HG03095 (cell line): Measurements from ENCODE around the gene KLK7.
"Not testable (repeated sequence)": the region's sequence is repeated elsewhere in the genome, so short reads cannot be mapped to it uniquely, and the experiment has no call there.

Experiments
- ATAC-seq: cut with Tn5 transposase; IDR thresholded peaks from one replicate; pipeline ENCODE4 v1.9.1; 2021; ENCODE audit warnings: moderate library complexity; ENCODE audit not compliant: unreplicated experiment

Gene KLK7

GRCh38 chr19:51012661-51013190, 29.0 kb upstream of the KLK7 start:
- no peak for ATAC-seq

- ATAC-seq, result no peak
Observed at GRCh38 chr19:51010066-51010795, 26.5 kb upstream of the KLK7 start.

GRCh38 chr19:51009061-51009891, 25.6 kb upstream of the KLK7 start:
- no peak for ATAC-seq

- no peak for ATAC-seq
Observed at GRCh38 chr19:51007488-51007887, 23.8 kb upstream of the KLK7 start.

- no peak for ATAC-seq
Observed at GRCh38 chr19:51006406-51006805, 22.7 kb upstream of the KLK7 start.

- no peak for ATAC-seq
Observed at GRCh38 chr19:51005248-51005647, 21.5 kb upstream of the KLK7 start.

- no peak for ATAC-seq
Observed at GRCh38 chr19:51003316-51003715, 19.6 kb upstream of the KLK7 start.

- no peak for ATAC-seq
Observed at GRCh38 chr19:51002542-51003311, 19.0 kb upstream of the KLK7 start.

- ATAC-seq, result no peak
Observed at GRCh38 chr19:51002089-51002532, 18.4 kb upstream of the KLK7 start.

- no peak for ATAC-seq
Observed at GRCh38 chr19:51001515-51001914, 17.8 kb upstream of the KLK7 start, which contains the start of gene KLK8. Gene KLK8, minus strand, starts transcription at chr19:51001604. Its CDS starts 437 bp downstream, at chr19:51001167.

- no peak for ATAC-seq
Observed at GRCh38 chr19:51000981-51001380, 17.3 kb upstream of the KLK7 start.

- ATAC-seq, result no peak
Observed at GRCh38 chr19:51000426-51000825, 16.7 kb upstream of the KLK7 start.

- no peak for ATAC-seq
Observed at GRCh38 chr19:50998686-50999085, 15.0 kb upstream of the KLK7 start.

- no peak for ATAC-seq
Observed at GRCh38 chr19:50998061-50998460, 14.3 kb upstream of the KLK7 start.

- no peak for ATAC-seq
Observed at GRCh38 chr19:50994129-50994528, 10.4 kb upstream of the KLK7 start.

- no peak for ATAC-seq
Observed at GRCh38 chr19:50992666-50993035, 8.9 kb upstream of the KLK7 start.

GRCh38 chr19:50984416-50984815, 699 bp upstream of the KLK7 start:
- not testable (repeated sequence) for ATAC-seq

GRCh38 chr19:50982186-50982585, 1.5 kb downstream of the KLK7 start:
- no peak for ATAC-seq

GRCh38 chr19:50981587-50982146, 2.0 kb downstream of the KLK7 start:
- no peak for ATAC-seq

- no peak for ATAC-seq
Observed at GRCh38 chr19:50980208-50980607, 3.5 kb downstream of the KLK7 start.

GRCh38 chr19:50979758-50980157, 4.0 kb downstream of the KLK7 start:
- ATAC-seq, result no peak
